ENCODE results near the gene AP2B1.
A peak's percentile ranks its signal among the peaks of the same experiment; 100 is the strongest.

AP2B1 gene

DNA sequence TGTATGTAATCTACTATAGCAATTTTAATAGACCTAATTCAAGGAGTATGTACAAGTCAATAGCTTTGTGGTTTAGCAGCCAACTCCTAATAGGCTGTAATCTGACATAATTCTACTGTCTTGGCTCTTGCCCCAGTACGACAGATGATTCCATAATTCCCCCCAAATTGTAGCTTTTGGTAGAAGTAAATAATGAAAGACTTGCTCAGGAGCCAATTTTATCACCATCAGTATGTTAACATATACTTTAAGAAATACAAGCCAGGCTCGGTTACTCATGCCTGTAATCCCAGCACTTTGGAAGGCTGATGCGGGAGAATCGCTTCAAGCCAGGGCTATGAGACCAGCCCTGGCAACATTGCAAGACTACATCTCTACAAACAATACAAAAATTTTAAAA, 53.9 kb downstream of the AP2B1 start:
- DNase-seq: no peak

DNA sequence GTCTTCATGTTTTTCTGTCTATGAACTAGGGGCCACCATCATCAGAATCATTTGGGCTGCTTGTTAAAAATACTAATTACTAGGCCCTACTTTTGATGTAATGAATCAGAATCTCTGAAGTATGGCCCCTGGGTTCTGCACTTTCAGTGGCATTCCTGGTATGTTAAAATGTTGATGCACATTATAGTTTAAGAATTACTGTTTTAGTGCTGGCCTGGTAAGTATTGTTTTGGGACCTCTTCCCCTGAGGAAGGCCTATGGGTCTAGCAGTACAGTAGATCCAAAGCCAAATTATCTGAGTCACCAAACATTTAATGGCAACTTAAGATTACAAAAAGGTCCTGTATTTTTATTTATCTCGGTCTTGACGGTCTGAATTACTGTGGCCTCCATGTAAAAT, 58.8 kb downstream of the AP2B1 start:
- no peak for DNase-seq

DNA sequence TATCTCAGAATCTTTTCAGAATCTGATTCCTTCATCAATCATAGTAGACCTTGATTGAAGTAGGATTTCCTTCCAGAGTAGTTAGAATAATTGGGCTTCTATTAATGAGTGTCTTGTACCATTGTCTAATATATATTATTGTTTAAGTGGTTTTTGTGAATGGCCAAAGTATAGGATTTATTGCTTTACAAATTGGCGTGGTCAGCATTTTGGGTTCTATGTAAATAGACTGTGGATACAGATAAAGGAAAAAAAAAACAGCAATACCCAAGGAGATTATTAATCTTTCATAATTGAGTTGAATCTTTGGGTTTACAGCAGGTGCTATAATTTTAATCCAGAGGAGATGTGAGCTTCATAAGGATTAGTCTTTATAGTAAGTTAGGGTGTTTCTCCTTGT, 64.3 kb downstream of the AP2B1 start:
- DNase-seq: peak in 1 of 3 experiments; percentile 42

DNA sequence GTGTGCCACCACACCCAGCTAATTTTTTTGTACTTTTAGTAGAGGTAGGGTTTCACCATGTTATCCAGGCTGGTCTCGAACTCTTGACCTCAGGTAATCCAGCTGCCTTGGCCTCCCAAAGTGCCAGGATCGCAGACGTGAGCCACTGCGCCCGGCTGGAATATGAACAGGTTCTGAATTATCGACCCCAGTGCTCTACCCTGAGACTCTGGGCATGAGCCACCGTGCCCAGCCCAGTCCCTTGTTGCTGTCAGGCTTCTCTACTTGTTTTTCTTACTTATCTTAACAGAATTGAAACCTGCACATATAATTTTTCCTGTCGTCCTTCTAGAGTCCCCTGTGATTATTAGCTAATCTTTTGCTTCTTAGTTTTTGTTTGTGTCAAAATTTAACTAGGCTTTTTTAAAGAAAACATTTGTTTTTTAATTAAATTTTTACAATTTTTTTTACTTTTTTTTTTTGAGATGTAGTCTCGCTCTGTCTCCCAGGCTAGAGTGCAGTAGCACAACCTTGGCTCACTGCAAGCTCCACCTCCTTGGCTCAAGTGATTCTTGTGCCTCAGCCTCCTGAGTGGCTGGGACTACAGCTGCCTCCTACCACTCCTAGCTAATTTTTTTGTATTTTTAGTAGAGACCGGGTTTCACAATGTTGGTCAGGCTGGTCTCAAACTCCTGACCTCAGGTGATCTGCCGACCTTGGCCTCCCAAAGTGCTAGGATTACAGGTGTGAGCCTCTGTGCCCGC, 66.7 kb downstream of the AP2B1 start:
- no peak for DNase-seq

DNA sequence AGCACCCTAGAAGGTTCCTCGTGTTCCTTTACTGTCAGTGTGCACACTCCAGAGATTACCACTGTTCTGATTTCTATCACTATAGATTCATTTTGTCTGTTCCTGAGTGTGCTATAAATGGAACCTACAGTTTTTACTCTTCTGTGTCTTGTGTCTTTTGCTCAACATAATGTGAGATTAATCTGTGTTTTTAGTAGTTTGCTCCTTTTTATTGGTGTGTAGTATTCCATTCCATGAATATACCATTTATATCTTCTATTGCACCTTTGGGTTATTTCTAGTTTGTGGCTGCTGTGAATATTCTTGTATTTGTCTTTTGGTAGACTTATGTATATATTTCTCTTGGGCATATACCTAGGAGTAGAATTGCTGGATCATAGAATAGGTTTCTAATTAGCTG, 68.2 kb downstream of the AP2B1 start:
- DNase-seq: no peak

DNA sequence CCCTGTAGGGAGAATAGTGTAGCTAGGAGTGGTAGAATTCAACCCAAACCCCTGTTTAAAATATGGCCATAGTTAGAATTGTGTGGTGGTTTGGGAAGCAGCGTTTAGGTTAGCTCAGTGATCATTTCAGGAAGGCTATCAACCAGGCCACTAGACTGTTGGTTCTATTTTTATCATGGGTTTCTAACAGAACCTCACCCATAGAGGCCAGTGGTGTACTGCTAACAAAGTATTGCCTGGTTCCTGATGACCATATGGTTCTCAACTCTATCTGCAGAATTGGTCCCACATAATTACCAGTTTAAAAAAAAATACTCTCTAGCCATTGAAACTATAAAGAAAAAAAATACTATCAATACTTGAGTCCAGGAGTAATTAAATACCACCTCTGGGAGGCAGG, 73.8 kb downstream of the AP2B1 start:
- DNase-seq: no peak

DNA sequence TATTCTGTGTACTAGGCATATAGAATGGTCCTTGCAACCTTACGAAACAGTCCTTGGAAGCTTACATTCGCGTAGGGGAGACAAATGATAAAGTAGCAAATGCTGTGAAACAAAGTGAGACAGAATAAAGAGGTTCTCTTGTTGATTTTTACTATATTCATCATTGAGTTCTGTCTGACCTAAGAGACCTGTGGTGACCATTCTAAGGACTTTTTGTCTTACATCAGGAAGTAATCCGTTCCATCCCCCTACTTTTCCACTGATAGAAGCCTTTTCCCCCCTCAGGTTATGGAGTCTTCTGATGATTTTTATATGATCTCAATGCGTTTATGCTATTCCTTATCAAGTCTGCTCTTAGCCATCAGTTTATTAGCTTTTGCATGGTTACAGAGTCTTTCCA, 77.6 kb downstream of the AP2B1 start:
- no peak for DNase-seq

DNA sequence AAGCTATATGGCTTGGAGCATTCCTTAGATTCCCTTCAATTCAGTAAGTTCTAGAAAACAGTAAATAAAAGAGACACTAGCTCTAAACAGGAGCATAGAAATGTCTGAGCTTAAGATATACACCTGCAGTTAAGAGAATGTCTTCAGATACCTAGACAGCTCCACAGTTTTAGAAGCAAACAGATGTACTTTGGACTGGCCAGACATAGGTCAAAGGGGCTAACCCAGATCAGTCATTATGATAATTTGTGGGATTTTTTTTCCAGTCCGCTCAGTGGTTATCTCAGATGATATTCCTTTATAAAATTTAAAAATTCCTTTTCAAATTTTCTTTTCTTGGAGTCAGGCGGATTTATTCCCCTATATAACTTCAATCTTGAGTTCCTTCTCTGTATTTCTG, 78.5 kb downstream of the AP2B1 start:
- DNase-seq: no peak

DNA sequence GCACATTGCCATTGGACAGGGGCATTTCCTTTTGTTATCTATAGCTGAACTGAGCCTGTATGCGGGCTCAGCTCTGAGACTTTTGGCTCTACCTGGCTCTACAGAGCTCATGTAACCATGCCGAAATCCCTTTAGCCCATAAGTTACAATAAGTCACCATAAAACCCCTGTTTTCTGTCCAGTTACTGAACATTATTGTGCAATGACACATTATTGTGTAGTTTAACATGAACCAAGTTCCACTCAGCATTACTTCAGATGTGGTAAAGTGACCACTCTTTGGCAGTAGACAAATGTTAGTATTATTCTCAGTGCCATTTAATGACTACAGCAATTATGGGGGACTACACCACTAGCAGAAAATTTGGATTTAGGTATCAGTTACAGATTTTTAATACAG, 78.9 kb downstream of the AP2B1 start:
- DNase-seq: no peak

DNA sequence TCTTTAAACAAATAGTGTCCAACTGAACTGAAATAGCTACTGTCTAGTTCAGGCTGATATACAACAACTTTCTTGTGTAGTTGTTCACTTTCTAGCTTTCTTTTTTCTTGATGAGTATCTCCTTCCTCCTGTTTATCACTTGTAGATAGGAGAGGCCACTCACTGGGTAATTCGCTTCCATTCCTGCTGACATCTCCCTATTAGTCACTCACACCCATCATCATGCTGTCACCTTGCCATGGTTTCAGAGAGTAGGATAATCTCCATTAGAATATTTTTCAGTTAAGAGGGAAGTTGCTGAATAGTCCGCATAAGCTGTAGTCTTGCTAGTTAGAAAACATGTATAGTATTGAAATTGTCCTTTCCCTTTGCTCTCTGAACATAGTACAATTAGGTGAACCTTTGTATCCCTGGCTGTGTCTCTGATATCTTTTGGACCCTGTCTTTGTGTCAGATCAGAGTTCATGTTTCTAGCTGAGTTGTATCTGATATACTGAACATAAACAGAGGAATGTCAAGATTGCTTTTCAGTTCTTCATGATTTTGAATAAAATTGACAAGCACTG, 79.9 kb downstream of the AP2B1 start:
- no peak for DNase-seq

DNA sequence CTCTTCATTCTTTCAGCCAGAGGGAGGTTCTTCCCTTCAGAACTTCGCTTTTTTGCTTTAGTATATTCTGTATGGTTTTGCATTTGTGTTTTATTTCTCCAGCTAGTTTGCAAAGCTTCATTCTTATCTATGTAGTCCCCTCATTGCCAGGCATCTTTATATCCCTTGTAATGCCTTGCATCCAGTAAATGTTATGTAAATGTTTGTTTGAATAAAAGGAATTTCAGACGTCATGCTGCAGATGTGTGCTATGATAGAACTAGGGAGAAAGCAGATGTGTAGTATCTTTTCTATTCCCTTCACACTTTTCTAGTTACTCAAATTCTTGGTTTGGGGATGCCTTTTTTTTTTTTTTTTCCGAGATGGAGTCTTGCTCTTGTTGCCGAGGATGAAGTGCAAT, 81.7 kb downstream of the AP2B1 start:
- DNase-seq: no peak

DNA sequence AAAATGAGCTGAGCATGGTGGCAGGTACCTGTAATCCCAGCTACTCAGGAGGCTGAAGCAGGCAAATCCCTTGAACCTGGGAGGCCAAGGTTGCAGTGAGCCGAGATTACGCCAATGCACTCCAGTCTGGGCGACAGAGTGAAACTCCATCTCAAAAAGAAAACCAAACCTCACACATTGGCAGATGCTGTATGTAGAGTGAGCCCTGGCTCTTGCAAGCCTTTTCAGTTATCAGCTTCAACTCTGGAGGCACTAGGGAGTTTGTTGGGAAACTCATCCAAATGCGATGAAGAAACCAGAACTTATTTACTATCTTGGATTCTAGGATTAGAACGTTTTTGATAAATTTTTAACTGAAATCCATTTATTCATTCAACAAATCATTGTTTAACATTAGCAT, 87.4 kb downstream of the AP2B1 start:
- no peak for DNase-seq

DNA sequence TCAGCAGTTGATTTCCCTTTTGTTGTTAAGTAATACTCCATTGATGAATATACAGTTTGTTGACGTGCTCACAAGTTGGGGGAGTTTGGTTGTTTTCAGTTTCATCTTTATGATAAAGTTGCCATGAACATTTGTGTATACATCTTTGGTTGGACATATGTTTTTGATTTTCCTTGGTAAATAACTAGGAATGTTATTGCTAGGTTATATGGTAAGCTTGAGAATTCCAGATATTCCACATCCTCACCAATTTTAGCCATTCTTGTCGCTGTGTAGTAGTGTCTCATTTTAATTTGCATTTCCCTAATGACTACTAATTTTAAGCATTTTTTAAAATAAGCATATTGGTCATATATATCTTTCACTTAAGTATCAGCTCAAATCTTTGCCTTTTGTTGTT, 89.3 kb downstream of the AP2B1 start:
- no peak for DNase-seq

DNA sequence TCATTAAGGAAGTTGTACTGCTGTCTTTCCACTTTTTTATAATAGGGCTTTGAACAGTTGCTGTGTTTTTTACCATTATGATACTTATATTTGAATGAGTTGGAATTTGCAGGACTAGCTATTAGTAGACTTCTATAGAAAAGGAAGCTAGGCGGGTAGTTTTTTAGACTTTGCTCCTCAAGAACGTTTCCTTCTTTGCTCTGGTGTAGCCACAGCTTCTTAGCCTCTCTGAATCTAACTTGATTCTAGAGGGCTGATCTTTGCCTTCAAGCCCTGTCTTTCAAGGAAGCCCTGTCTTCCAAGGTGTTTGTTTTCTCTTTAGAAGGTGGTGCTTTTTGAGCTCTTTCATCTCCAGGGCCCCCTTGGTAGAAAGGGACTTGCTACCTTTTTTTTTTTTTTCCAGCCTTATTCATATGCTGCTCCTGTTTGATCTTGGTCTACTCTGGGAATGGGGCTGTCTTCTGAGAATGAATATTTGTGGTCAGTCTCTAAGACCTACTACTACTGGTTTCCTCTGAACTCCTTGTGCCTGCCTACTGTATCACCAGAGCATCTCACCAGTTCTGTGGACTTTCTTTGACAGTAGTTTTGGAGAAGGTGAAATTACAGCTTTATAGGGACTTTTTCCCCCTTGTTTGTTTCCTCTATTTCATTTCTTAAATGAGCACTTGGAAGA, 92.0 kb downstream of the AP2B1 start:
- no peak for DNase-seq

DNA sequence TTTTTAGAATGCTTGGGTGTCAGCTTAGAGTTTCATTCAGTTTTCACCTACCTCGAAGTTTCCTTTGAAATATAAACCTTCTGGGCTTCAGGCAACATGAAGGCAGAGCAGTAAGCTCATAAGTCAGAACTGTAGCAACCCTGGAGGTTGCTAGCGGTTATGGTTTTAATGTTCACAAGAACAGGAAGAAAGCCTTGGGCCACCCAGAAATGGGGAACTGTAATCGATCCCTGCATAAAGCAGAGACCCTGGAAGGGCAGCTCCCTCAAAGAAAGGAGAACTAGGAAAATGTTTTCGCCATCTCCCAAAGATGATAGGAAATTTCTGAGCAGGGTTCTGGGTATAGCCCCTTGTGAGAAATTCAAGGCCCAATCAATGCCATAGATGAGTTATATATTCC, 96.5 kb downstream of the AP2B1 start:
- no peak for DNase-seq

DNA sequence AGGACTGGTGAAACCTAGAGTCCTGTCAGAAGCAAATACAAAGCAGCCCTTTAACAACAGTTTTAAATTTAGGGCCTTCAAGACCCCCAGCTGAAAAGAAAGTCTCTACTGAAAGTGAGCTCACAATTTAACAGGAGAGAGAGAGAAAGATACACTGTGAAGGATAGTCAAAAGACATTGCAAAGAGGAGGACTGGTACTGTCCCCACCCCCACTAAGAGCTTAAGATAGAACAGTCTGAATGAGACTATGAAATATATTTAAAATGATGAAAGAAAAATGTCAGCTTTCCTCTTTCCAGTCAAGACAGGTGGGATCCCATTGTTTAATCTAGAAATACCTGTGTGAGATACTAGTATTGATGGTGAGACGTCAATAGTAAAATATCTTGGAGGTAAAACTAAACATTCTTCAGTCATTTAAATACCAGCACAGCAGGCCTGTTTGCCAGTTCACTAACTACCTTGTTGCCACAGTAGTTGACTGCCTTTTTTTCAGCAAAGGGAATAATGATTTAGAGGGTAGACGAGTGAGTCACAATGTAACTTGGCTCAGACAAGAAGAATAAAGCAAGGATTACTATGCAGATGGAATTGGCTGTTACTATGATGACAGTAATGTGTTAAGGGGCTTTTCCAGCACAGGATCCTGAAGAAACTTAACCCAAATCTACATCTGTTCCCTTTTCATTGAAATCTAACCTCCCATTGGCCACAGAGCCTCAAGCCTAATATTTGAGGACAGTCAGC, 97.1 kb downstream of the AP2B1 start:
- no peak for DNase-seq

DNA sequence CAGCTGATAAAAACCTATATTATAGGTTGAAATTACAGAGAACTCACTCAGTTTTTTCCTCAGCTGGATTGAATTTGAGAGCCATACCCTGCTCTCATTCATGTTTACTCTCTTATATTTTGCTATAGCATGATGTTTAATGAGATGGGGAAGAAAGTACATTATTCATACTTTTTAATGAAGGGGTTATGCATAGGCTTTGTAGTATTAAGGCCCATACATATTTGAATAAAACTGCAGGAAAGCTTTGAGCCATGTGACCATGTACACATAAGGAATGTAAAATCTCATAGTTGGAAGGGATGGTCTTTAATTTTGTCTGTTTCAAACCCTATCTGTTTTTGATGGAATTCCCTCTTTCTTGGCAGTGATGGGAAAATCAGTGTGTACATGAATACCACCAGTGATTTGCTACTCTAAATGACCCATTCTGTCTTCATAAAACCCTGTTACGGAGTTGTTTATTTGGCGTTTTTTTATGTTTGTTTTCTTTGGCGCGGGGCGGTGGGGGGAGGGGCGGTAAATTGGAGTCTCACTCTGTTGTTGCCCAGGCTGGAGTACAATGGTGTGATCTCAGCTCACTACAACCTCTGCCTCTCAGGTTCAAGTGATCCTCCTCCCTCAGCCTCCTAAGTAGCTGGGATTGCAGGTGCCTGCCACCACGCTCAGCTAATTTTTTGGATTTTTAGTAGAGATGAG, 105.5 kb downstream of the AP2B1 start:
- DNase-seq: no peak

DNA sequence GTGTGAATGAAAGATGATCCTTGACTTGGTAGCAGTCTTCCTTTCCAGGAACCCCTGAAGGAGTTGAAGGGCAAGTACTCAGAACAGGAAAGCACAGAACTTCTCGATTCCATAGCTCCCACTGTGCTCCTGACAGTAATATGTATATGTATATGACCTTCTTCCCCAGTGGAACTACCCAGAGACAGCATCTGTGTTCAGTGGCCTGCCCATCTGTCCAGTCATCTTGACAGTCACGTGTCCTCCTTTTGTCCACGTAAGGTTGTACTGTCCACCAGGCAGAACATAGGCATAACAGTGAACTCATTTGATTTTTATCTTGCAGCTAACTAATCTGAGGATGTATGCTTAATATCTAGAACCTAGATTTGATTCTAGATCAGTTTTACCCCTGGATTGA, 106.5 kb downstream of the AP2B1 start:
- no peak for DNase-seq

DNA sequence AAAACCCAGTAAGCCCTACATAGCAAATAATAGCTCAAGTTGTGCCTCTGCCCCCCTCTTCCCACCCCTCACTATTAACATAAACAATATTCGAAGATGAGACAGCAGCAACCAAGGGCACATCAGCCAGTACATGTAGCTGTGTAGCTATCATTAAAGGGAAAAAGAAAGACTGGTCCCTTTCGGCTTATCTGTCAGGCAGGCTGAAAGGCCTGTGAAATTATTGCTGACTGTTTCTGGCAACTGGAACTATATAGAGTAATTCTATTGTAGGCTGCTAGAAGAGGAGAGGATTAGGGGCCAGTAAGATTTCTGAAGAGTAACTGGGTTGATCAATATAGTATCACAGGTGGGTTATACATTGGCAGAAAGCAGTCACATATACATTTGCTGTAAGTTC, 107.8 kb downstream of the AP2B1 start:
- DNase-seq: no peak

DNA sequence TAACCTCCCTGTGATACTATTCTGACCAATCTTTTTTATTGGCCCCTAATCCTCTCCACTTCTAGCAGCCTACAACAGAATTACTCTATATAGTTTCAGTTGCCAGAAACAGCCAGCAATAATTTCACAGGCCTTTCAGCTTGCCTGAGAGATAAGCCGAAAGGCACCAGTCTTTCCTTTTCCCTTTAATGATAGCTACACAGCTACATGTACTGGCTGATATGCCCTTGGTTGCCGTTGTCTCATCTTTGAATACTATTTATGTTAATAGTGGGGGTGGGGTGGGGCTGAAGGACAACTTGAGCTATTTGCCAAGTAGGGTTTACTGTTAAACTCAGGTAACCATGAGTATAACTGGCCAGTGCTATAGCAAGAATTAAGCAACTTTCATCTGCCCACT, 108.5 kb downstream of the AP2B1 start:
- no peak for DNase-seq

DNA sequence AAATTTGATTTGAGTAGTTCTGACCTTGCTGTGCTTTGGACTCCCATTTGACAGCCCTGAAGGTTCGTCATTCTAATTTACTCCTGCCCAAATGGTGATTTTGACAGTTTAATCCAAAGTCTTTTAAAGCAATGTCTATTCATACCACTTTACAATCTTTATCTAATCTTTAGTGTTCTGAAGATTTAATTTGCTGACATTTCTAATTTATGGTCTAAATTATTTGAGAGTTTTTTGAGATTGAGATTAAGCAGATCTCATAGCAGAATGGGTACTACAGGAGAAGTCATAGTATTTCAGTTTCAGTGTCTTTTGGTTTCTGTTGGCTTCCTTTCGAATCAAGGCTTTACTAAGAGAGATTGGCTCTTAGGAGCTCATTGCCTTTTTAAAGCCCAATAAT, 111.7 kb downstream of the AP2B1 start:
- DNase-seq: no peak

DNA sequence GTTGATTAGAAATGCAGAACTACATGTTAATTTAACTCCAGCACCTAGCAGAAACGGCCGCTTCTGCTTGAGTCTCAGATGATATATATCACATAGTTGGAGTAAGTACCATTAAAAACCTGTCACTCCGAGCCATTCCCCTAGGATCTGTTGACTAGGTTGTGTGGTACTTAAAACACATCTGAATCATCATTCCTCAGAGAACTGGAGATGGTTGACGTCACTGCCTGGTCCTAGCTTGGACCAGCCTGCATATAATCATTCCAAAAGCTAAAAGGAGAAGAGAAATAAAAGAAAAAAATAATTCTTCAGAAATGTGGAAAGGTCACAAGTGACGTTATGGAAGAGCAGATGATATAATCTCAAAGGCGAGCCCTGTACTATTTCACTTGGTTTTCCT, 113.0 kb downstream of the AP2B1 start:
- DNase-seq: peak in 1 of 3 experiments; percentile 34

DNA sequence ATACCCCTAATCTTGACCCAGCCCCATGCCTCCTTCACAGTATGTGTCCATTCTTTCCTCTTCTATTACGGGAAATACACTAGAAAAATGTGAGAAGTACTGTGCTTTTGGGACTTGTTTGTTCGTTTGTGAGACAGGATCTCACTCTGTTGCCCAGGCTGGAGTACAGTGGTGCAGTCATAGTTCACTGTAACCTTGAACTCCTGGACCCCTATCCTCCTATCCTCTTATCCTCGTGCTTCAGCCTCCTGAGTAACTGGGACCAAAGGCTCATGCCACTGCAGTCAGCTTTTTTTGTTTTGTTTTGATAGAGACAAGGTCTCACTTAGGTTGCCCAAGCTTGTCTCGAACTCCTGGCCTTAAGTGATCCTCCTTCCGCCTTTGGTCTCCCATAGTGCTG, 114.4 kb downstream of the AP2B1 start:
- DNase-seq: no peak
